ENCODE measurements around the gene TMC6.
"Not testable (repeated sequence)": the region's sequence is repeated elsewhere in the genome, so short reads cannot be mapped to it uniquely, and the experiment has no call there.

Gene TMC6

DNA sequence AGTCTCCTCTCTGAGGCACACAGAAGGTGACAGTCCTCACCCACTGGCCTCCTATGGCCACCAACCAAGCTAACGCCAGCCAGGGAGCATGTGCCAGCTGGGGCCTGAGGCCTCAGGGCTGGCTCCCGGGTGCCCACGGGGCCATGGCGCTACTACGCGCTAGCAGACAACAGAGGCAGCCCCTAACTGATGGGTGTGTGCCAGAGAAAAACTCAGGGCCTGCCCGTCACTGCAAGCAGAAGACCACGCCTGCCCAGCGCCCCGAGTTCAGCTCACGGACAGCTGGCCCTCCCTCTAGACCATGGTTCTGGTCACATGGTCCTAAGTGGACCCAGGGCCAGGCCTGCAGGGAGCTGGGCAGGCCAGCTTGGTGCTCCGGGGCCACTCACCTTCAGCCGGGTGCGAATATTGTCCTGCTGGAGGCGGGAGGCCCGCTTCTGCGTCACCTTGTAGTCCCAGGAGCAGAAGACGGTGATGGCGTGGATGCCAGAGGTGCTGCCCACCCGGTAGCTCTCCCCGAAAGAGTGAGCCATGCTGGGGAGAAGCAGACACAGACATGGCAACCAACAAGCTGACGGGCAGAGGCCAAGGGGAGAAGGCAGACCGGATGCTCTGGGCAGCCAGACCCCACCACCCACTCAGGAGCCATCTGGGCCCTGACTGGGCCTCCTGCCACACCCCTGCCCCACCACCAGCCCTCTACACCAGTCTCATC is 6.2 kb downstream of the TMC6 start:
- DNase-seq, result no peak

DNA sequence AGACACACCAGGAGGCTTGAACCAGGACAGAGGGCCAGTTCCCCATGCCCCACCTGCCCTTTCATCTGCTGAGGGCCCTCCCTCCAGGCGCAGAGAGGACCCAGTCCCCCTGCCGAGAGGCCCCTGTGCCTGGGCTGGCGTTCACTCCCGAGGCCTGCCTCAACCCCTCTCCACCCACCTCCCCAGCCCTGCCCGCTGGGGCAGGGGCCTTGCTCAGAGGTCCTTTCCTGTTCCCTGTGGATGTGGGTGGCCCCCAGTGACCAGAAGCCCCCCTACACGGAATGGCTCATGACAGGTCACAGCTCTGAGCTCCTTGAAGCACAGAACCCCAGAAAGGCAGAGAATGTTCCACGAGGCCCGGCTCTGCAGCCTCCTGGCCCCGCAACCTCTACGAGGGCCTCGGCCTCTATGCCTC is 6.7 kb downstream of the TMC6 start:
- no peak for DNase-seq

DNA sequence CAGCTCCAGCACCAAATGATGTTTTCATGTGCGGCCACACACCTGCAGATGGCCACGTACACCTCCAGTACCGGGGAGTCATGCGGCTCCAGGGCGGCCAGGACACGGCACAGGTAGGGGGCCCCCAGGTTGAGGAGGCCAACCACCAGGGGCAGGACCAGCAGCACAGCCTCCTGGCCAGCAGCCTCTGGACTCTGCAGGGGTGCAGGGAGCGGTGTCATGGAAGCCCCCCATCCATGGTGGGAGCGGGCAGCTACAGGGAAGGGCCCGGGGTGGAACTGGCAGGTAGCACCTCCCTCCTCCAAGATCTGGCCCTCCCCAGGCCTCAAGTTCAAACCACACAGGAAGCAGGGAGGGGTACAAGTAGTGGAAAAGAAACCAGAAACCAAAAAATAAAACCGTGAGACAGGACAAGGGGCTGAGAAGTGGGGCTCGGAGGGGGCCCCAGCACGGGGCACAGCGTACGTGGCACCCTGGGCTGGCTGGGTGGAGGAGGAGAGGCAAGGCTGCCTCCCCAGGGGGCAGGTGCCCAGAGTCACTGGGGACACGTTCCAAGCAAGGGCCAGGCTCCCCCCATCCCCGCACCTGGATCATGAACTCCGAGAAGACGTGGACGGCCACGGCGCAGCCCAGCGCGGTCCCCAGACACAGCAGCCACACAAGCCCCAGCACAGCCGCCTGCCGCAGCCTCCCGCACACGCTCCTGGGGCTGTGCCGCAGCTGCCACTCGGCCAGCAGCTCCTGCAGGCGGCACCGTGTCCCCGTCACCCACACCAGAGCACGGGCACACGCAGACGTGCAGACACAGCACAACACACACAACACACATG is 7.4 kb downstream of the TMC6 start:
- no peak for DNase-seq

DNA sequence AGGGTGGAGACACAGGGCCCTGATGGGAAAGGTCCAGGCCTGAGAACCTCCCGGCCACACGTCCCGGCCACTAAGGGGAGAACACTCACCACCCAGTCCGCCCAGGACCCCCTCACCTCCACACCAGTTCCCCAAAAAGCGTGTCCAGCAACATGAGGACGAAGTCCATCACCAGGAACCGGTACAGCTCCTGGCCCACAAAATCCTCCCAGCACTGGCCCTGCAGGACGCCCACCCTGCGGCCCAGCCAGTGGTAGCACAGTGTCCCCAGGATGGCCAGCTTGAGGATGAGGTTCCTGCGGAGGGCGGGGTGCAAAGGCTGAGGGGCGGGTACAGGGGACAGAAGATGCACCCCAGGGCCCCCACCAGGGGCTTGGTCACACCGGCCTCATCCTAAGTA is 8.0 kb downstream of the TMC6 start:
- no peak for DNase-seq

DNA sequence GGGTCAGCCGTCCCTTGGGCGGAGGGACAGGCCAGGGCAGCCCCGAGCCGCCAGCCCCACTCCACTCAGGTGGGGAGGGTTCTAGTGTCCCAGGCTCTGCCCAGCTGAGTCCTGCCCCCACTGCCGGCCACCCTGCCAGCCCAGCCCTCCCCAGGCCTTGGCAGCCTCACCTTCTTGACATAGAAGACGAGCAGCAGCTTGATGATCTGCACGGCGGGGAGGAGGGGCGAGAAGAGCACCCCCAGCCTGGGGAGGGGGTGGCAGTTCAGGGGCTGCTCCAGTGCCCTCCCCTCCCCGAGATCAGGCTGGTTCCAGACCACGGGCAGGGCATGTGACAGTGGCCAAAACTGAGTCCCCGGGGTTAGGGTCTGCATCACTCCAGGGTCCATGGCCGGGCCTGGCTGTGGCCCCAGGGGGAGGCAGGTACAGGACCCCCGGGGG is 9.7 kb downstream of the TMC6 start:
- DNase-seq, result no peak

DNA sequence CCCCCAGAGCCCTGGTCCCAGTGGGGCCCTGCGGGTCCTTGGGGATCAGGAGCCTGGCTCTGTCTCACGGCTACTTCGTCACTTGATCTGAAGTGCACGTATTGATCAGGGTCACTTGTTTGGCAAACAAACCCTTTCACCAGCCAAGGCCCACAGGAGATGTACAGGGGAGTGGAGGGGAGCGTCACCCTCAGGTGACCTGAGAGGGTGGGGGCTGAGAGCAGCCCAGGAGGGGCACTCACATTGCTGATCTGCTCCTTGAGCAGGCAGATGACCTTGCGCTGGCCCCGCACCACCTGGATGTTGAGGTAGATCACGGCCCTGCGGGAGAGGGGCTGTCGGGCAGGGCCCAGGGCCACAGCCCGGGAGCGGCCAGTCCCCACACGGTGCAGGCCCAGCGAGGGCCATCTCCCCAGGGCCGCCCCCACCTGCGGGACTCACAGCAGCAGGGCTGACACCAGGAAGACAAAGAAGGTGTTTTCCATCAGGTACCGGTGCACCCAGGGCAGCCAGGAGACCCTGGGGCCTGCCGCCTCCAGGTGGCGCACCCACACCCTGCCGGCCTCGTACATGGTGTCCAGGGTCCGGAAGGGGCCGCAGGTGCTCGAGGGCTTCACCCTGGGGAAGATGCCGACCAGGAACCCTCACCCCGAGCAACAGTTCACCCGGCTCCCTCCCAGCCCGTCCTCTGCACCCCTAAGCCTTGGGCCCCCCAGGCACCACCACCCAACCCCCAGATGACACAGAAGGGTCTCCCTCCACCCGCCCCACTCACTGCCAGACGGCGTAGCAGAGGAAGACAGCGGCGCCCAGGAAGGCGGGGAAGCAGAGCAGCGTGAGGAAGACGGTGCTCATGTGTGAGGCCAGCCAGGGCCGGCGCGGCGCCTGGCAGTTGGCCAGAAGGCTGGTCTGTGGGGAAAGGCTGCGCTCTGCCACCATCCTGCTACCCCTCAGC is 11.3 kb downstream of the TMC6 start:
- no peak for DNase-seq

DNA sequence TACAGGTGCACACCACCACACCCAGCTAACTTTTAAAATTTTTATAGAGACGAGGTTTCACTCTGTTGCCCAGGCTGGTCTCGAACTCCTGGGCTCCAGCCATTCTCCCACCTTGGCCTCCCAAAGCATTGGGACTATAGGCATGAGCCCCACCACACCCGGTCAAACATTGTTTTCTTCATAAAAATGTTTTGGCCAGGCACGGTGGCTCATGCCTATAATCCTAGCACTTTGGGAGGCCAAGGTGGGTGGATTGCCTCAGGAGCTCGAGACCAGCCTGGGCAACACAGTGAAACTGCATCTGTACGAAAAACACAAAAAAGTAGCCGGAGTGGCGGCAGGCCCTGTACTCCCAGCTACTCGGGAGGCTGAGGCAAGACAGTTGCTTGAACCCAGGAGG is 12.1 kb downstream of the TMC6 start:
- DNase-seq, result no peak

DNA sequence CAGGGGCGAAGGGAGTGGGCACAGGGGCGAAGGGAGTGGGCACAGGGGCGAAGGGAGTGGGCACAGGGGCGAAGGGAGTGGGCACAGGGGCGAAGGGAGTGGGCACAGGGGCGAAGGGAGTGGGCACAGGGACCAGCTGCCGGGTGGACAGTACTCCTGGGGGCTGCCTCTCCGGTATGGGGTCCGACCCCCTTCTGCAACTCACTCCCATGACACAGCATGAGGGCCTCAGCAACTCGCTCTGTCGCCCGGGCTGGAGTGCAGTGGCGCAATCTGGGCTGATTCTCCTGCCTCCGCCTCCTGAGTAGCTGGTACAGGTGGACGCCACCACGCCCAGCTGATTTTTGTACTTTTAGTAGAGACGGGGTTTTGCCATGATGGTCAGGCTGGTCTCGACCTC is 12.8 kb downstream of the TMC6 start:
- not testable (repeated sequence) for DNase-seq

DNA sequence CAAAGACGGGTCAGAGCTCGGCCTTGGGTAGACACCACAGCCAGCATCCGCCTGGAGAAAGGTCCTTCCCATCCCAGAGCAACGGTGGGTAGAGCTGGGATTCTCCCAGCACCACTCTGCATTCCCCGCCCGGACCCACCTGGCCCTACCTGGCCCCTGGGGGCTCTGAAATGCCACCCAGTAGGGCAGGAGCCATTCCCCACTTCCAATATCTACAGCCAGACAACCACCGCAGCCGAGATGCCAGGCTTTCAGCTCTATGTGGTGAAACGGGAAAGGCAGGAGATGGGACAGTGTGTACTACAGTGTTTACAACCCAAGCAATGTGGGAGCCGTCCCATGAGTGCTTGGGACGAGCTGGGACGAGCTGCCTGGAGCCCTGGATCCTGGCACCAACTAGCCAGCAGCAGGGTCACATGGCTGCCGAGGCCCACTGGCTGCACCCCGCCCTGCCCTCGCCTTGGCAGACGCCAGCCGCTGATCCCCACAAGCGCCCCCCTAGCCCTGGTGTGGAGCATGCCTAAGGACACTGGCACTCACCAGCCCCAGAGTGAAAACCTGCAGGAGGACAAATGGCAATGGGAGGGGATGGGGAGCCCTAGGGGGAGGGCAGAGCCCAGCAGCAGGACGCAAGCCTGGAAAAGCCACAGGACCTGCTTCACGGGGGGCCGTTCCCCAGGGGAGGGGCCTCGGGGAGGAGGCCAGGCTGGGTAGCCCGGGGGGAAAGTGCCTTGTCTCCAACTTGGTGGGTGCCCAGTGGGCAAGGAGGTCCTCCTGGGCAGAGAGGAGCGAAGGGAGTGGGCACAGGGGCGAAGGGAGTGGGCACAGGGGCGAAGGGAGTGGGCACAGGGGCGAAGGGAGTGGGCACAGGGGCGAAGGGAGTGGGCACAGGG is 13.5 kb downstream of the TMC6 start:
- DNase-seq, result no peak

DNA sequence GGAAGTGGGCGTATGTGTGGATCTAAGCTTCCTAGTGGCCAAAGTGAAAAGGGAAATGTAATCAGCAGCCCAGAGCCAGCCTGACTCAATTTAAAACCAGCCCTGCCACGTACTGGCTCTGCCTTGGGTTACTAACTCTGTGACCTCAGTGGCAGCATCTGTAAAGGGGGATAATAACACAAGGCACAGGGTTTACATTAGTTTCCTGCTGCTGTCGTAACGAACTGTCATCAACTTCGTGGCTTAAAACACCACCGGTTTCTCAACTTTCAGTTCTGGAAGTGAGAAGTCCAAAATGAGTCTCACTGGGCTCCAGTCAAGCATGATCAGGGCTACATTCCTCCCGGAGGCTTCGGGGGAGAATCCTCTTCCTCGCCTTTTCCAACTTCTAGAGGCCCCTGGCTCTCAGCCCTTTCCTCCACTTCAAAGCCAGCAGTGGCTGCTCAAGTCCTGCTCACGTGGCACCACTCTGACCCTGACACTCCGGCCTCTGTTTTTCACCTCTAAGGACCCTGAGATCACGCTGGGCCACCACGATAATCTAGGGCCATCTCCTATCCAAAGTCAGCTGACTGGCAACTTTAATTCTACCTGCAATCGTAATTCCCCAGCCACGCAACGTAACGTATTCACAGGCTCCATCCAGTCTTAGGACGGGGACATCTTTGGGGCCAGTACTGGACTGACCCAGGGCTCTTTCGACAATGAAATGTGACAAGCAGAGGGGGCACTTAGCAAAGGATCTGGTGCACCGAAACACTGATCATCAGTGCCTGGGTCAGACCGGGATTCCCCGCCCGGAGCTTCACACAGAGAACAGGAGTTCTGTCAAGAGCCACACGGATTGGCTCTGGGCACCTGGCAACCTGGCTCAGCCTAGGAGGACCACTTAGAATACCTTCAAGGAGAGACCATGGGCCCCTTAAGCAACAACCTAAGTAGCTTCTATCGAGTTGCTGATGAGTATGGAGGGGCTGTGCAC is 14.5 kb downstream of the TMC6 start:
- no peak for DNase-seq

DNA sequence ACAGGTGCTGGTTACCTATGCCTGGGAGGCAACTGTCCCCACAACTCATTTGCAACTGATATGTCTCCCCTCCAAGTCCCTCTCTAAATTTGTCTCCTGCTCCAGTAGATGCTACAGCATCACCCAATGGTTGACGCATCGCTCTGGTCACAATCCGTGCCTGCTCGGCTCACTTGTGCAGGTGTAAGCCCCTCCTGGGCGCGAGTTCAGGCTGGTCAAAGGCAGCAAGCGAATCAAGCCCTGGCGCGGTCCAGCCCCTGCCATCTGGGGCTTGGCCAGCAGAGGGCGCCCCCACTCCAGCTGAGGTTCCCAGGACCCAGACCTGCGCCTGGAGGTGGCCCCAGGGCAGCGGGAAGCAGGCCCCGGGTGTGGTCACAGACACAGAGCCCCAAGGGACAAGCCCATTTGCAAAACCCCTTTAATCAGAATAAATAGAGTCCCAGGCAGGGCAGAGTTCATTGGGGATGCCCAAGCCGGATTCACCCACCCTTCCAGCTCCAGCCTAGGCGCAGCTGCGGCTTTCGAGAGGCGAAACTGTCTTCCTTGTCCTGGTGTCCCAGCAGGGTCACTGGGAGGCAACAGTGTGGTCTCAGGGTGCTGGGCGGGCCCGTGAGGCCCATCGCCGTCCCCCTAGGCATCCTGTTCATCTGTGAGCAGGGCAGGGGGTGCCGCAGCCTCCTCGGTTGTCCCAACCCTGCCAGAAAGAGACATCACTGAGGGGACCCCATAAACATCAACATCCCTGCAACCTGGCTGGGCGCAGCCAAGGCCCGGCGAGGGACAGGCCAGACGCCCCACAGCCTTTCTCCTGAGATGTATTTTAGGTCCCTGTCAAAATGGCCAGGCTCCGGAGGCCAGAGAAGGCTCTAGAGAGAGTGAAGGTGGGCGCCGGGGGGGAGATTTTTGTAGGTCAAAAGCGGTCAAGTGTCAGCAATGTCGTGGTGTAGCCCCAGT is 15.8 kb downstream of the TMC6 start:
- DNase-seq, result peak; percentile 83

DNA sequence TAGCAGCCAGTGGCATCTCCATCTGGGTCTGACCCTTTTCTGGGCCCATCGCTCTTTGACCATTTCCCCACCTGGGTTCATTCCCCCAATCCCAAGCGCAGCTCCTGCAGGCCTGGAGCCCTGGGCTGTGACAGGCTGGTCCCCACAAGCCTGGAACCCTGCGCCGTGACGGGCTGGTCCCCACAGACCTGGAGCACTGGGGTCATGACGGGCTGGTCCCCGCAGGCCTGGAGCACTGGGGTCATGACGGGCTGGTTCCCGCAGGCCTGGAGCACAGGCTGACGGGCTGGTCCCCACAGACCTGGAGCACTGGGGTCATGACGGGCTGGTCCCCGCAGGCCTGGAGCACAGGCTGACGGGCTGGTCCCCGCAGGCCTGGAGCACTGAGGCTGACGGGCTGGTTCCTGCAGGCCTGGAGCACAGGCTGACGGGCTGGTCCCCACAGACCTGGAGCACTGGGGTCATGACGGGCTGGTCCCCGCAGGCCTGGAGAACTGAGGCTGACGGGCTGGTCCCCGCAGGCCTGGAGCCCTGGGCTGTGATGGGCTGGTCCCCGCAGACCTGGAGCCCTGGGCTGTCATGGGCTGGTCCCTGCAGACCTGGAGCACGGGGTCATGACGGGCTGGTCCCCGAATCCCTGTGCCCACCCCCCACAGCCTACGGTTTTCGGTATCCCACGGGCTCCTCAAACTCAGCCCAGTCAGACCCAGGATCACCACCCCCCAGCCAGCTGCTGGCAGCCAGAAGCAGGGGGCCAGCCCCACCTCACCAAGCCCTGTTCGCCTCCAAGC is 16.6 kb downstream of the TMC6 start:
- no peak for DNase-seq

DNA sequence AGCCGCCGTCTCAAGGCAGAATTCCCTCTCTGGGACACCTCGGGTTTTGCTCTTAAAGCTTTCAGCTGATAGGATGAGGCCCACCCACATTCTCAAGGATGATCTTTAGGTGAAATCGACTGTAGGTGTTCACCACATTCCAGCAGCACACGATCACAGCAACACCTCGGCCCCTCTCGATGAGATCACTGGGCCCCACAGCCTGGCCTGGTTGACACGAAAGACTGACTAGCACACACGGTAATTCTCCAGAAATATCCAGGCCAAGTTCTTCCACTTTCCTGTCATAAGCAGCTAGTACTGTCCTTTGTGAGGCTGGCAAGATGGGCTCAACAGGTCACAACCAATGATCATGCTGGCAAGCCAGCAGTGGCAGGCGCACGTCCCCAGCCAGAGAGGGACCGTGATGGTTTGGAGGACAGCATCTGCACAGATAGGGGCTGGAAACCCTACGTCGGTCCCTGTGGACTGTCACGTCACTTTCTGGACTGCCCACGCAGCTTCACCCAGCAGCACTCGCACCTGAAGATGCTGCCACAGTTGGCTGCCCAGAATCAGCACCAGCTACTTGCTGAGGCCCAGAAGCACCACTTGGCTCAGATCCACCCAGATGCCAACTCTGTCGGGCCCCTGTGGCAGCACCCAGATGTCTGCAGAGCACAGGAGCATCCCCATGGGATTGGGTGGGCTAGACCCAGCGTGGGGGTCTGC is 17.4 kb downstream of the TMC6 start:
- DNase-seq, result no peak

DNA sequence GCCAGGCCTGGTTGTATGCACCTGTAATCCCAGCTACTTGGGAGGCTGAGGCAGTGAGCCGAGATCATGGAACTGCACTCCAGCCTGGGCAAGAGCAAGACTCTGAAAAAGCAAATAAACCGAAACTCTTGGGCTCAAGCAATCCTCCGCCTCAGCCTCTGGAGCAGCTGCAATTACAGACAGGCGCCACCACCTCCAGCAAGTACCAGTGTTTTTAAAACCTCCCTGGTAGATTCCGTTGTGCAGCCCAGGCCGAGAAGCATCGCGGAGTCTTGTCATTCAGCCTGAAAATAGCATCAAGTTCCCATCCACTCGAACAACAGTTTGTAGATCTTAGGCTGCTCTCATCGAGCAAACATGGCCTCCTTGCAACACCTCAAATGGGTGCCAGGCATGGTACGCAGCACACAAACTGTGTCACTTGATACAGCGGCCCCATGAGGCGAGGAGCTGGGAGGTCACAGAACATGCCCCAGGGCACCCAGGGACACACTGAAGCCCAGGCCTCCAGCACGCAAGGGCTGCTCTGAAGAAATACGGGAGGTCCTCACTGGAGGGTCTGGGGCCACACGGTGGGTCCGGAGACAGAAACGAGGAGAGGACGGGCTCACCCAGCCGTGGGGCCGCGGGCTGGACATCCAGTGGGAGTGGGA is 18.1 kb downstream of the TMC6 start:
- no peak for DNase-seq

DNA sequence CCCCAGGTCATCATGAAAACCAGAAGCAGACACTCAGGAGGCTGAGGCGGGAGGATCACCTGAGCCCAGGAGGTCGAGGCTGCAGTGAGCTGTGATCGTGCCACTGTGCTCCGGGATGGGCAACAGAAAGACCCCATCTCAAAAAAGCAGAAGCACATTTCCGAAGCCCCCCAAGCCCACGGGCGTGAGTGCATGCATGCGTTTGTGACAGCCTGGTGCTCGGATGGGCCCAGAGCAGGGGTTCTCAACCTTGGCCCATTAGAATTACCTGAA is 19.1 kb downstream of the TMC6 start:
- DNase-seq, result no peak

DNA sequence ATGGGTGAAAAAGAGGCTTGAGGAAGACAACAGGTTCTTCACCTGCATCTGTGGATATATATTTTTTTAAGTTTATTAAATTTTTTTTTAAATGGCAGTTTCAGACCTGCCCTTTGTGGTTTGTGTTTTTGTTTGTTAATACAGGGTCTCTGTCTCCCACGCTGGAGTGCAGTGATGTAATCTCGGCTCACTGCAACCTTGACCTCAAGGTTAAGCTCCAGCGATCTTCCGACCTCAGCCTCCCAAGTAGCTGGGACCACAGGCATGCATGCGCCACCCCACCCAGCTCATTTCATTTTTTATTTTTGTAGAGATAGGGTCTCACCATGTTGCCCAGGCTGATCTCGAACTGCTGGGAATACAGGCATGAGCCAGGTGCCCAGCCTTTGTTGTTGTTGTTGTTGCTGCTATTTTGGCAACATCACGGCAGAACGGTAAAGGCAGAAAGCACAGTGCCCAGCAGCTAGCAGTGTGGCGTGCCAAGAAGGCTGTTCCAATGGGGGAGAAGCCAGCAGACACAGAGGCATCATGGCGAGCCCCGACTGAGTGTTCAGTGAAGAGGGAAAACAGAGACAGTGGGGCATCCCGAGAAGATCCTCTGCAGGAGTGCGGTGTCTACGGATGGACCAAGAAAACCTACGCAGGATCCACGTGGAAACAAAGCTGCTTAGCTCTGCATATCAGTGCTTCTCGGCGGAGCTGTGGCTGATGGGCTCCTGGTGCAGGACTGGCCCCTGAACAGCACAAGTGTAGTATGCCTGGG is 19.6 kb downstream of the TMC6 start:
- no peak for DNase-seq
